DND-41 (cell line): ENCODE data around the gene FGFBP2.

Experiments
- EZH2 ChIP-seq: IDR thresholded peaks from 3 replicates; pipeline ENCODE4 v1.6.1; 2012; ENCODE audit warnings: borderline replicate concordance, low read depth, mild to moderate bottlenecking, moderate library complexity, low read length, inconsistent platforms; ENCODE audit not compliant: severe bottlenecking
- TF ChIP-seq, protein P1 (sequence below): IDR thresholded peaks from 2 replicates; pipeline ENCODE4 v1.5.1; 2012; ENCODE audit warnings: borderline replicate concordance, low read length, moderate library complexity, mild to moderate bottlenecking; ENCODE audit not compliant: poor library complexity, severe bottlenecking; ENCODE audit errors: extremely low read depth

DNA sequence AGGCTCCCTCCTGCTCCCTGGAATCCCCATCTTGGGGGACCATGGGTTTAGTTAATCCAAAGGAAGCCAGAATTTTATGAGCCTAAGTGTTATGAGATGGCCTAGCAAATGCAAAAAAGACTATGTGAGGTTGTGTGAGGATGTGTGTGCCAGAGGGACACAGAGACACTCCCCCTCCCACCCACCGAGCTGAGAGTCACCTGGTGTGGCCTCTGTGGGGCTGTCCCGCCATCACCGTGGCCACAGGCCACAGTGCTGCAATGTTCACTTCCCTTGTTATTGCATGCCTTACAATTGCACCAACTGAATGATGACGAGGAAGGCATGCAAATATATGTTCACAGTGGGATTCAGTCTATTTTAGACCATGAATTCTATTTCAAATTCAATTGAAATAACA lies 601 bp upstream of the FGFBP2 start:
- TF ChIP-seq, protein P1, sequence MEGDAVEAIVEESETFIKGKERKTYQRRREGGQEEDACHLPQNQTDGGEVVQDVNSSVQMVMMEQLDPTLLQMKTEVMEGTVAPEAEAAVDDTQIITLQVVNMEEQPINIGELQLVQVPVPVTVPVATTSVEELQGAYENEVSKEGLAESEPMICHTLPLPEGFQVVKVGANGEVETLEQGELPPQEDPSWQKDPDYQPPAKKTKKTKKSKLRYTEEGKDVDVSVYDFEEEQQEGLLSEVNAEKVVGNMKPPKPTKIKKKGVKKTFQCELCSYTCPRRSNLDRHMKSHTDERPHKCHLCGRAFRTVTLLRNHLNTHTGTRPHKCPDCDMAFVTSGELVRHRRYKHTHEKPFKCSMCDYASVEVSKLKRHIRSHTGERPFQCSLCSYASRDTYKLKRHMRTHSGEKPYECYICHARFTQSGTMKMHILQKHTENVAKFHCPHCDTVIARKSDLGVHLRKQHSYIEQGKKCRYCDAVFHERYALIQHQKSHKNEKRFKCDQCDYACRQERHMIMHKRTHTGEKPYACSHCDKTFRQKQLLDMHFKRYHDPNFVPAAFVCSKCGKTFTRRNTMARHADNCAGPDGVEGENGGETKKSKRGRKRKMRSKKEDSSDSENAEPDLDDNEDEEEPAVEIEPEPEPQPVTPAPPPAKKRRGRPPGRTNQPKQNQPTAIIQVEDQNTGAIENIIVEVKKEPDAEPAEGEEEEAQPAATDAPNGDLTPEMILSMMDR: no peak
- TF ChIP-seq EZH2: no peak
